NB4 (cell line): ENCODE measurements around the gene ADGRE3.

ENCODE experiments used
- DNase-seq: peaks from one replicate; pipeline ENCODE4 v3.0.0; 2010; ENCODE audit warnings: low read depth
- H3K4me3 ChIP-seq: one replicate; pipeline ENCODE4 v1.5.1; 2011; ENCODE audit warnings: mild to moderate bottlenecking, low read depth, low read length, moderate library complexity
- CTCF ChIP-seq: IDR thresholded peaks from one replicate; pipeline ENCODE4 v1.5.1; 2012; ENCODE audit warnings: low read depth, low read length
- MYC ChIP-seq: IDR thresholded peaks from 2 replicates; pipeline ENCODE4 v1.6.1; 2011; ENCODE audit warnings: low read depth, low read length
- POLR2A ChIP-seq: IDR thresholded peaks from 2 replicates; pipeline ENCODE4 v1.6.1; 2011; ENCODE audit warnings: mild to moderate bottlenecking; ENCODE audit not compliant: insufficient read length; ENCODE audit errors: extremely low read depth
- TF ChIP-seq, protein P1 (sequence below): IDR thresholded peaks from 2 replicates; pipeline ENCODE4 v1.6.1; 2011; ENCODE audit warnings: low read depth, low read length

The ADGRE3 gene

DNA sequence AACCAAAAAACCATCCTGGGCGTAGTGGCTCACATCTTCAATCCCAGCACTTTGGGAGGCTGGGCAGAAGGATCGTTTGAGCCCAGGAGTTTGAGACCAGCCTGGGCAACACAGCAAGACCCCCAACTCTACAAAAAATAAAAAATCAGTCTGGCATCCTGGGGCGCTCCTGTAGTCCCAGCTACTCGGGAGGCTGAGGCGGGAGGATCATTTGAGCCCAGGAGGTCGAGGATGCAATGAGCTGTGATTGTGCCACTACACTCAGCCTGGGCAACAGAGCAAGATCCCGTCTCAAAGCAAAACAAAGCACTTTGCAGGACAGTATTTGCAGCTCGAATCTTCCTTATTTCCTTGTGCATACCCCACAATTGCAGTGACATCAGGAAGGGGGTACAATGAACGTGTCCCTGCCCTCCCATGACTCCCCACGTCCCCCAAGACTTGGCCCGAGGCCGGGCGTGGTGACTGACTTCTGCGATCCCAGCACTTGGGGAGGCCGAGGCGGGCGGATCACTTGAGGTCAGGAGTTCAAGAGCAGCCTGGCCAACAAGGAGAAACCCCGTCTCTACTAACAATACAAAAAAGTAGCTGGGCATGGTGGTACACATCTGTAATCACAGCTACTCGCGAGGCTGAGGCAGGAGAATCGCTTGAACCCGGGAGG, 103.6 kb downstream of the ADGRE3 start:
- DNase-seq: no peak
- peak overlapping the region; percentile 78 for H3K4me3 ChIP-seq
- TF ChIP-seq, protein P1, sequence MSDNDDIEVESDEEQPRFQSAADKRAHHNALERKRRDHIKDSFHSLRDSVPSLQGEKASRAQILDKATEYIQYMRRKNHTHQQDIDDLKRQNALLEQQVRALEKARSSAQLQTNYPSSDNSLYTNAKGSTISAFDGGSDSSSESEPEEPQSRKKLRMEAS: no peak
- TF ChIP-seq CTCF (no peak), MYC (no peak), POLR2A (no peak)
